ENCODE measurements around the gene CALCR. TPM values are rescaled to one million over a fixed set of nuclear protein-coding genes. Genes with fewer than 3 reads are reported as not detected.
"Not testable (repeated sequence)": the region's sequence is repeated elsewhere in the genome, so short reads cannot be mapped to it uniquely, and the experiment has no call there.

The CALCR gene
- total RNA-seq, 4 donors from 2014 or later, result 0.39 to 0.78 (median 0.64) TPM; not detected in 1

DNA sequence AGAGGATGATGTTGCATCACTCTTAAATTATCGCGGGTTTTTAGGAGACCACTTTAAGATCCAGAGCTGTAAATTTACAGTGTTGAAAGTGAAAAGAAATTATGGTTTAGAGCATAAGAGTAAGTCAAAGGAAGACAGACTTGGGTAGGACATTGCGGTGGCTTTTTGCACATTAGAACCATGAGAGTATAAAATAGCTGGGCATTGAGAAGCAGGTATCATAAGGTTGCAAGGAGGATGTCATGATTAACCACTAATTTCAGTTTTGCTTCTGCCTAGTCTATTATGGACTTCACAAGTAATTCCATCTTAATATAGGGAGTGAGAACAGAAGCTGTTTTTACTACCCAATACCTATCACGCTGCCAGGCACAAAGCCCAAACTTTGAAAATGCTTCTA, 57.7 kb downstream of the CALCR start:
- intact Hi-C loops (cut with DNase I; ENCODE audit: low total_unique reads) (no loop called here), in situ Hi-C loops (cut with MboI; ENCODE audit: low sequenced_read_pairs in 4 of 4) (no loop called here)
- Histone ChIP-seq H3K27ac (no peak overlapping the region), H3K27me3 (no peaks in the 10 kb centered on the region), H3K4me1 (no peaks in the 10 kb centered on the region), H3K4me3 (no peak overlapping the region), H3K9me3 (no peaks in the 10 kb centered on the region), H3K36me3 (no peaks in the 10 kb centered on the region)
- ATAC-seq (no peak), DNase-seq (no peak)
- TF ChIP-seq, protein P1, sequence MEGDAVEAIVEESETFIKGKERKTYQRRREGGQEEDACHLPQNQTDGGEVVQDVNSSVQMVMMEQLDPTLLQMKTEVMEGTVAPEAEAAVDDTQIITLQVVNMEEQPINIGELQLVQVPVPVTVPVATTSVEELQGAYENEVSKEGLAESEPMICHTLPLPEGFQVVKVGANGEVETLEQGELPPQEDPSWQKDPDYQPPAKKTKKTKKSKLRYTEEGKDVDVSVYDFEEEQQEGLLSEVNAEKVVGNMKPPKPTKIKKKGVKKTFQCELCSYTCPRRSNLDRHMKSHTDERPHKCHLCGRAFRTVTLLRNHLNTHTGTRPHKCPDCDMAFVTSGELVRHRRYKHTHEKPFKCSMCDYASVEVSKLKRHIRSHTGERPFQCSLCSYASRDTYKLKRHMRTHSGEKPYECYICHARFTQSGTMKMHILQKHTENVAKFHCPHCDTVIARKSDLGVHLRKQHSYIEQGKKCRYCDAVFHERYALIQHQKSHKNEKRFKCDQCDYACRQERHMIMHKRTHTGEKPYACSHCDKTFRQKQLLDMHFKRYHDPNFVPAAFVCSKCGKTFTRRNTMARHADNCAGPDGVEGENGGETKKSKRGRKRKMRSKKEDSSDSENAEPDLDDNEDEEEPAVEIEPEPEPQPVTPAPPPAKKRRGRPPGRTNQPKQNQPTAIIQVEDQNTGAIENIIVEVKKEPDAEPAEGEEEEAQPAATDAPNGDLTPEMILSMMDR (IDR thresholded peaks at IDR 0.05 in 4 of 5, conservative IDR thresholded peaks at IDR 0.05 in 1 of 5), result no peak
- TF ChIP-seq POLR2A (IDR thresholded peaks at IDR 0.05), result no peak

GRCh38 chr7:93515144-93515543, 59.4 kb downstream of the CALCR start:
- intact Hi-C loops (cut with DNase I; ENCODE audit: low total_unique reads), result no loop called here
- in situ Hi-C loops (cut with MboI; ENCODE audit: low sequenced_read_pairs in 4 of 4), result no loop called here
- no peaks in the 10 kb centered on the region for H3K36me3 ChIP-seq
- TF ChIP-seq, protein P1 (IDR thresholded peaks at IDR 0.05 in 4 of 5, conservative IDR thresholded peaks at IDR 0.05 in 1 of 5), result no peak
- no peak overlapping the region for H3K4me3 ChIP-seq
- H3K27me3 ChIP-seq, result no peaks in the 10 kb centered on the region
- no peaks in the 10 kb centered on the region for H3K9me3 ChIP-seq
- no peaks in the 10 kb centered on the region for H3K4me1 ChIP-seq
- no peak overlapping the region for H3K27ac ChIP-seq
- ATAC-seq (no peak), DNase-seq (no peak)

DNA sequence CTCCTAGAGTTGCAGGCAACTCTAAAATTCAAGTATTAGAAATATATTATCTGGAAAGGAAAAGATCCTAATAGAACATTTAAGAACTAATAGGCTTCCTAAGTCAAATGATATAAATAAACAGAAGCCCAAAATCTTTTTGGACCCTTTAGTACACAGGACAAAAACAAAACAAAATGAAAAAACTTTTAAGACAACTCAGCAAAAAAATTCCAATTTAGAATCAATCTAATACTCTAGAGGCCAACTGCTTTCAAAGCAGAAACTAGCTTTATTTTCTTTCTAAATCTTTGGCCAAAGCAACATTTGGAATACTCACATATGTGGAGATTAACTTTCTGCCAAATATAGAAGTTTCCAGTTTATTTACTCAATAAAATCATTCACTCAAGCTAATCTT, 65.2 kb downstream of the CALCR start:
- no peak overlapping the region for H3K4me3 ChIP-seq
- ATAC-seq, result no peak
- TF ChIP-seq, protein P1 (IDR thresholded peaks at IDR 0.05 in 4 of 5, conservative IDR thresholded peaks at IDR 0.05 in 1 of 5), result no peak
- H3K27ac ChIP-seq, result no peak overlapping the region
- no peaks in the 10 kb centered on the region for H3K36me3 ChIP-seq
- DNase-seq, result no peak
- in situ Hi-C loops (cut with MboI; ENCODE audit: low sequenced_read_pairs in 4 of 4), result no loop called here
- no peaks in the 10 kb centered on the region for H3K4me1 ChIP-seq
- H3K27me3 ChIP-seq, result no peaks in the 10 kb centered on the region
- intact Hi-C loops (cut with DNase I; ENCODE audit: low total_unique reads), result no loop called here
- no peaks in the 10 kb centered on the region for H3K9me3 ChIP-seq

DNA sequence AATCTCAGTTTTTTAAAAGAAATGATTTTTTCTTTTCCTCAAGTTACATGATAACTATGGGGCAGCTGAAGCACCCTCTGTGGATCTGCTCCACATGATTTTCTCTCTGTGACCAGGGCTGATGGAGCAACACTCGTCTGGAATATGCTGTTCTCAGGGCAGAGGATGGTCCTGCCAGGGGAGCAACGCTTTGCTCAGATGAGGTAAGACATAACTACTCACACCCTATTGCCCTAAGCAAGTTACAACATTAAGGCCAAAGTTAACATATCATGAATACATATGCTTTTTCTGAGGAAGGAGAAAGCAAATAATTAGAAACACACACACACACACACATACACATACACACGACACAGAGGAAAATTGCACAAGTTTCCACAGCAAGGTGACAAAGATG, 71.4 kb downstream of the CALCR start:
- no peak for DNase-seq

GRCh38 chr7:93491860-93492259, 82.7 kb downstream of the CALCR start:
- ATAC-seq; H3K36me3 ChIP-seq; H3K27ac ChIP-seq; H3K4me1 ChIP-seq; intact Hi-C loops (cut with DNase I; ENCODE audit: low total_unique reads); DNase-seq; H3K9me3 ChIP-seq; in situ Hi-C loops (cut with MboI; ENCODE audit: low sequenced_read_pairs in 4 of 4); H3K4me3 ChIP-seq; H3K27me3 ChIP-seq: not testable (repeated sequence)

More for the DNA sequence above, 71.4 kb downstream of the CALCR start:
- TF ChIP-seq, protein P1 (IDR thresholded peaks at IDR 0.05 in 4 of 5, conservative IDR thresholded peaks at IDR 0.05 in 1 of 5), result no peak
- TF ChIP-seq POLR2A (IDR thresholded peaks at IDR 0.05), result no peak
- Histone ChIP-seq H3K9me3 (no peaks in the 10 kb centered on the region), H3K4me3 (no peak overlapping the region), H3K36me3 (no peaks in the 10 kb centered on the region), H3K4me1 (no peaks in the 10 kb centered on the region), H3K27ac (no peak overlapping the region), H3K27me3 (no peaks in the 10 kb centered on the region)
- in situ Hi-C loops (cut with MboI; ENCODE audit: low sequenced_read_pairs in 4 of 4) (no loop called here), intact Hi-C loops (cut with DNase I; ENCODE audit: low total_unique reads) (no loop called here)
- no peak for ATAC-seq

Data from gastrocnemius medialis (tissue), 4 donors.